BJ (cell line): ENCODE data around the gene ASCC3. TPM values are rescaled to one million over a fixed set of nuclear protein-coding genes. Genes with fewer than 3 reads are reported as not detected.
"Not testable (repeated sequence)": the region's sequence is repeated elsewhere in the genome, so short reads cannot be mapped to it uniquely, and the experiment has no call there.

Experiments used
- CTCF ChIA-PET: fragments of 350-600 bp; formaldehyde crosslinking; extraction: SDS; loops from one replicate; lab custom pipeline; 2021; ENCODE audit warnings: antibody characterized with exemption, inconsistent platforms; lab: Yijun Ruan, JAX
- POLR2A ChIA-PET: fragments of 300-600 bp; sonication (Branson Sonifier 250); formaldehyde crosslinking; extraction: SDS; loops from one replicate; lab custom pipeline; 2021; ENCODE audit warnings: antibody characterized with exemption; lab: Charles Lee
- DNase-seq: peaks from one replicate; pipeline ENCODE4 v3.0.0-alpha.2; 2011; ENCODE audit warnings: low read depth
- H3K27me3 ChIP-seq: 2 replicates; pipeline ENCODE4 v1.6.0; 2011; ENCODE audit warnings: low read length; ENCODE audit not compliant: control insufficient read depth, insufficient read depth
- H3K36me3 ChIP-seq: 2 replicates; pipeline ENCODE4 v1.5.1; 2011; ENCODE audit warnings: low read length; ENCODE audit not compliant: control insufficient read depth, insufficient read depth
- H3K4me3 ChIP-seq: 2 replicates; pipeline ENCODE4 v1.5.1; 2011; ENCODE audit warnings: low read depth, mild to moderate bottlenecking, control low read depth, low read length
- CTCF ChIP-seq: IDR thresholded peaks from 2 replicates; pipeline ENCODE4 v1.5.1; 2011; ENCODE audit warnings: low read depth, mild to moderate bottlenecking, control low read depth, inconsistent platforms, low read length, moderate library complexity; ENCODE audit not compliant: insufficient read depth
- polyA plus RNA-seq: library from polyadenylated mRNA; depleted of rRNA; stranded (reverse); fragments of >200 nt; gene quantifications from 2 replicates; pipeline ENCODE4 v1.2.3, GENCODE V29; 2011

Gene ASCC3
- polyA plus RNA-seq, 1 experiment, result 30.4 TPM

- DNase-seq, result no peak
- POLR2A ChIA-PET, result no interaction called here
- Histone ChIP-seq H3K27me3 (no peaks in the 10 kb centered on the region), H3K36me3 (no peaks in the 10 kb centered on the region), H3K4me3 (no peak overlapping the region)
- CTCF ChIA-PET, result no interaction called here
- no peak for TF ChIP-seq CTCF
Observed at GRCh38 chr6:100774681-100775080, 106.4 kb downstream of the ASCC3 start.

- no peak for DNase-seq
- no peak overlapping the region for H3K4me3 ChIP-seq
- ChIA-PET CTCF (no interaction called here), POLR2A (no interaction called here)
- peaks cover 2% of the 10 kb centered on the region for H3K36me3 ChIP-seq
- no peak for TF ChIP-seq CTCF
- no peaks in the 10 kb centered on the region for H3K27me3 ChIP-seq
Observed at GRCh38 chr6:100768816-100769351, 112.2 kb downstream of the ASCC3 start.

GRCh38 chr6:100763617-100764241 lies 117.4 kb downstream of the ASCC3 start:
- Histone ChIP-seq H3K4me3 (no peak overlapping the region), H3K36me3 (peaks cover 4% of the 10 kb centered on the region), H3K27me3 (no peaks in the 10 kb centered on the region)
- no peak for DNase-seq
- ChIA-PET CTCF (no interaction called here), POLR2A (no interaction called here)
- TF ChIP-seq CTCF, result no peak

GRCh38 chr6:100761841-100762240 lies 119.3 kb downstream of the ASCC3 start:
- peaks cover 4% of the 10 kb centered on the region for H3K36me3 ChIP-seq
- POLR2A ChIA-PET, result no interaction called here
- no peak for DNase-seq
- TF ChIP-seq CTCF, result no peak
- CTCF ChIA-PET, result interaction anchor here (1.0 kb wide), 1 partner anchor 22 kb away, joined by 3 read pairs; no protein-coding TSS in a partner anchor
- H3K4me3 ChIP-seq, result no peak overlapping the region
- H3K27me3 ChIP-seq, result no peaks in the 10 kb centered on the region

GRCh38 chr6:100758386-100758785 lies 122.7 kb downstream of the ASCC3 start:
- H3K27me3 ChIP-seq, POLR2A ChIA-PET, CTCF ChIA-PET, DNase-seq, H3K4me3 ChIP-seq, H3K36me3 ChIP-seq: not testable (repeated sequence)

GRCh38 chr6:100753421-100753820 lies 127.7 kb downstream of the ASCC3 start:
- CTCF ChIA-PET, result no interaction called here
- Histone ChIP-seq H3K4me3 (no peak overlapping the region), H3K36me3 (peaks cover 1% of the 10 kb centered on the region; the same call in 1 of the 2 replicates), H3K27me3 (no peaks in the 10 kb centered on the region)
- no peak for DNase-seq
- POLR2A ChIA-PET, result no interaction called here
- no peak for TF ChIP-seq CTCF
